Activated CD4-positive, CD25-positive, alpha-beta regulatory T cell treated with anti-CD3 and anti-CD28 coated beads, Interleukin-2, amount 50 U/mL, for 16 hours (primary cell): ENCODE results near the gene LOXL3.
"Not testable (repeated sequence)": the region's sequence is repeated elsewhere in the genome, so short reads cannot be mapped to it uniquely, and the experiment has no call there.

Source experiments
- DNase-seq: peaks from one replicate; pipeline ENCODE4 v3.0.0-alpha.2; 2020; ENCODE audit warnings: low read depth, low spot score

The LOXL3 gene

GRCh38 chr2:74572178-74572925, 18.6 kb upstream of the LOXL3 start:
- no peak for DNase-seq

- no peak for DNase-seq
Observed at GRCh38 chr2:74571058-74571457, 17.3 kb upstream of the LOXL3 start.

GRCh38 chr2:74569686-74570085, 15.9 kb upstream of the LOXL3 start:
- no peak for DNase-seq

- no peak for DNase-seq
Observed at GRCh38 chr2:74567881-74568280, 14.1 kb upstream of the LOXL3 start.

GRCh38 chr2:74566754-74567085, 13.0 kb upstream of the LOXL3 start:
- DNase-seq = no peak

GRCh38 chr2:74566076-74566753, 12.5 kb upstream of the LOXL3 start:
- DNase-seq = no peak

GRCh38 chr2:74564222-74564621, 10.5 kb upstream of the LOXL3 start:
- DNase-seq = no peak

- no peak for DNase-seq
Observed at GRCh38 chr2:74562126-74562775, 8.5 kb upstream of the LOXL3 start.

GRCh38 chr2:74561022-74561421, 7.3 kb upstream of the LOXL3 start:
- DNase-seq = not testable (repeated sequence)

GRCh38 chr2:74560591-74560990, 6.8 kb upstream of the LOXL3 start:
- DNase-seq = no peak

GRCh38 chr2:74559912-74560311, 6.2 kb upstream of the LOXL3 start:
- no peak for DNase-seq

GRCh38 chr2:74558284-74559230, 4.8 kb upstream of the LOXL3 start:
- no peak for DNase-seq

GRCh38 chr2:74556831-74557370, 3.2 kb upstream of the LOXL3 start:
- no peak for DNase-seq

GRCh38 chr2:74556159-74556558, 2.4 kb upstream of the LOXL3 start:
- no peak for DNase-seq

GRCh38 chr2:74555610-74556103, 1.9 kb upstream of the LOXL3 start:
- DNase-seq = no peak

GRCh38 chr2:74554820-74555531, 1.2 kb upstream of the LOXL3 start:
- no peak for DNase-seq

- DNase-seq = no peak
Observed at GRCh38 chr2:74552914-74553811, 579 bp downstream of the LOXL3 start.

- no peak for DNase-seq
Observed at GRCh38 chr2:74551942-74552913, 1.5 kb downstream of the LOXL3 start.
